ENCODE results near the gene ZNF592.

The ZNF592 gene

GRCh38 chr15:84748274-84749110 lies at the start of gene ZNF592:
ZNF592 (plus strand) TSS chr15:84748592; CDS start chr15:84782676, 34,084 bp downstream.
- H3K4me1 ChIP-seq (ENCODE audit: insufficient read depth, low read length) = peaks cover 7% of the 10 kb centered on the region
- no peaks in the 10 kb centered on the region for H3K9me3 ChIP-seq (ENCODE audit: low read length)
- no peaks in the 10 kb centered on the region for H3K36me3 ChIP-seq (ENCODE audit: insufficient read depth, low read length)
- no peaks in the 10 kb centered on the region for H3K27me3 ChIP-seq (ENCODE audit: insufficient read depth, low read length)
- peak within 1 kb of the TSS; percentile 83 for H3K4me3 ChIP-seq (ENCODE audit: low read length)
- peak within 1 kb of the TSS; percentile 76 for H2AFZ ChIP-seq (ENCODE audit: low read depth, low read length)

- Histone ChIP-seq H3K9me3 (ENCODE audit: low read length) (peaks cover 2% of the 10 kb centered on the region), H3K4me3 (ENCODE audit: low read length) (no peak overlapping the region), H2AFZ (ENCODE audit: low read depth, low read length) (no peak overlapping the region), H3K36me3 (ENCODE audit: insufficient read depth, low read length) (peaks cover 5% of the 10 kb centered on the region), H3K4me1 (ENCODE audit: insufficient read depth, low read length) (no peaks in the 10 kb centered on the region), H3K27me3 (ENCODE audit: insufficient read depth, low read length) (no peaks in the 10 kb centered on the region)
Observed at GRCh38 chr15:84699538-84700191, 48.7 kb upstream of the ZNF592 start.

GRCh38 chr15:84702961-84703482 lies 45.4 kb upstream of the ZNF592 start:
- peaks cover 2% of the 10 kb centered on the region for H3K9me3 ChIP-seq (ENCODE audit: low read length)
- H3K4me3 ChIP-seq (ENCODE audit: low read length) = no peak overlapping the region
- H3K27me3 ChIP-seq (ENCODE audit: insufficient read depth, low read length) = no peaks in the 10 kb centered on the region
- no peaks in the 10 kb centered on the region for H3K4me1 ChIP-seq (ENCODE audit: insufficient read depth, low read length)
- H2AFZ ChIP-seq (ENCODE audit: low read depth, low read length) = no peak overlapping the region
- peaks cover 12% of the 10 kb centered on the region for H3K36me3 ChIP-seq (ENCODE audit: insufficient read depth, low read length)

DNA sequence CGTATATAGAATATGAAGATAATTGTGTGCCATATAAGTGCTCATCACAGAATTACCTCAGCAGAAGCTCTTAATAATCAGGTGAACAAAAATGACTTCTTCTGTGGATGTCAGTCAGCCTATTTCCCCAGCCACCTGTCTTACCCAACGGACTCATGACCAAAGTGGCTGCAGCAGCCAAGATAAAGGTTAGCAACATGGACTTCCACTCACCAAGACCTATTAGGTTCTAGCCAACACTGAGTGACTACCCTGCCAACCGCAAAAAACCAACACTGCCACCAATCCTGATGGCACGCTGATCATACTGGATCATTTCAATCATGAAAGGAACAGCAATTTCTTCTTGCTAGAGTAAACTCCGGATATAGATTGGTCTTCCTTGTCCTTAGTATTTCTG lies 44.6 kb upstream of the ZNF592 start:
- Histone ChIP-seq H3K4me1 (ENCODE audit: insufficient read depth, low read length) (no peaks in the 10 kb centered on the region), H3K9me3 (ENCODE audit: low read length) (peaks cover 2% of the 10 kb centered on the region), H3K27me3 (ENCODE audit: insufficient read depth, low read length) (no peaks in the 10 kb centered on the region), H3K4me3 (ENCODE audit: low read length) (no peak overlapping the region), H2AFZ (ENCODE audit: low read depth, low read length) (no peak overlapping the region), H3K36me3 (ENCODE audit: insufficient read depth, low read length) (peaks cover 16% of the 10 kb centered on the region)

DNA sequence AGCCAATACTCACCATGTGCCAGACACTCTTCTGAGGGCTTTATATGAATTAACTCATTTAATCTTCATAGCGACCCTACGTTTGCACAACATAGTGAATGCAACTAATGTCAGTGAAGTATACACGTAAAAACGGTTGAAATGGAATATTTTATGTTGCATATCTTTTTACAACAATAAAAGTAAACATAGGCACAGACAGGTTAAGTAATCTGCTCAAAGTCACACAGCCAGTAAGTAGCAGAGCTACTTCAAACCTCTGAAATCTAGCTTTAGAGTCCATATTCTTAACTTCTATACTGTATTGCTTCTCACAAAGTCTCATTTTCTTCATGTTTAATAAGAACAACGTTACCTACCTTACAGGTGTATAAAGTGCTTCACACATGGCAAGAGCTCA lies 34.0 kb upstream of the ZNF592 start:
- Histone ChIP-seq H3K4me3 (ENCODE audit: low read length) (peak overlapping the region; percentile 89), H3K4me1 (ENCODE audit: insufficient read depth, low read length) (peaks cover 18% of the 10 kb centered on the region), H2AFZ (ENCODE audit: low read depth, low read length) (no peak overlapping the region)

GRCh38 chr15:84714821-84715220 lies 33.6 kb upstream of the ZNF592 start:
- Histone ChIP-seq H3K36me3 (ENCODE audit: insufficient read depth, low read length) (peaks cover 17% of the 10 kb centered on the region), H2AFZ (ENCODE audit: low read depth, low read length) (no peak overlapping the region), H3K9me3 (ENCODE audit: low read length) (no peaks in the 10 kb centered on the region), H3K4me1 (ENCODE audit: insufficient read depth, low read length) (peaks cover 18% of the 10 kb centered on the region), H3K4me3 (ENCODE audit: low read length) (peak overlapping the region; percentile 89), H3K27me3 (ENCODE audit: insufficient read depth, low read length) (no peaks in the 10 kb centered on the region)

More for the DNA sequence above, 34.0 kb upstream of the ZNF592 start:
- peaks cover 18% of the 10 kb centered on the region for H3K36me3 ChIP-seq (ENCODE audit: insufficient read depth, low read length)
- no peaks in the 10 kb centered on the region for H3K9me3 ChIP-seq (ENCODE audit: low read length)
- H3K27me3 ChIP-seq (ENCODE audit: insufficient read depth, low read length) = no peaks in the 10 kb centered on the region

DNA sequence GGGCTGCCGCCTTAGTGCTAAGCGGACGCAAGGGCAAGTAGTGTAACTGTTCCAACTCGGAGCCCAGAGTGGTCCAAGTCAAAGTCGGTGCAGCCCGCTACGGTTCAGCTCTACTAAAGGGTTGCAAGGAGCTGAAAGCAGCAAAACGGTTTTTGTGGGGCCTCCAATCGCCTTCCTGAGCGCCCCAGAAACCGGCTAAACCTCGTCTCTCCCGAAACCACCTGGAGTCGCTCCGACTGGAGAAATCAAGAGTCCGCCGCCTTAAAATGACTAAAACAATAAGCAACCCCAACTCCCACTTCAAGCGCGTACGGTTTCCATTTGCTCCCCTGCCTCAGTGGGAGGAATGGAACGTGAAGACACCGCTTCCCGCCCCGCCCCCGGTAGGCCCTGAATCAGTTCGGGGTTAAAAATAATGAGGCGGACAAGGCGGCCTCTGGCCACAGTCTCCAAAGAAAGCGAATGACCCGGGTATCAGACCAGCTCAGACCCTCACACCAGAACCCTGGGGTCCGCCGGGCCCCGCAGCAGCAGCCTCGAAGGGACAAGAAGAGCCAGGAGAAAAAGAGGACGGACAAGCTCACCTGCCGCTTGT lies 32.9 kb upstream of the ZNF592 start:
- no peaks in the 10 kb centered on the region for H3K9me3 ChIP-seq (ENCODE audit: low read length)
- peak overlapping the region; percentile 89 for H3K4me3 ChIP-seq (ENCODE audit: low read length)
- H3K4me1 ChIP-seq (ENCODE audit: insufficient read depth, low read length) = peaks cover 18% of the 10 kb centered on the region
- H3K36me3 ChIP-seq (ENCODE audit: insufficient read depth, low read length) = peaks cover 13% of the 10 kb centered on the region
- no peaks in the 10 kb centered on the region for H3K27me3 ChIP-seq (ENCODE audit: insufficient read depth, low read length)
- H2AFZ ChIP-seq (ENCODE audit: low read depth, low read length) = peak overlapping the region; percentile 56

DNA sequence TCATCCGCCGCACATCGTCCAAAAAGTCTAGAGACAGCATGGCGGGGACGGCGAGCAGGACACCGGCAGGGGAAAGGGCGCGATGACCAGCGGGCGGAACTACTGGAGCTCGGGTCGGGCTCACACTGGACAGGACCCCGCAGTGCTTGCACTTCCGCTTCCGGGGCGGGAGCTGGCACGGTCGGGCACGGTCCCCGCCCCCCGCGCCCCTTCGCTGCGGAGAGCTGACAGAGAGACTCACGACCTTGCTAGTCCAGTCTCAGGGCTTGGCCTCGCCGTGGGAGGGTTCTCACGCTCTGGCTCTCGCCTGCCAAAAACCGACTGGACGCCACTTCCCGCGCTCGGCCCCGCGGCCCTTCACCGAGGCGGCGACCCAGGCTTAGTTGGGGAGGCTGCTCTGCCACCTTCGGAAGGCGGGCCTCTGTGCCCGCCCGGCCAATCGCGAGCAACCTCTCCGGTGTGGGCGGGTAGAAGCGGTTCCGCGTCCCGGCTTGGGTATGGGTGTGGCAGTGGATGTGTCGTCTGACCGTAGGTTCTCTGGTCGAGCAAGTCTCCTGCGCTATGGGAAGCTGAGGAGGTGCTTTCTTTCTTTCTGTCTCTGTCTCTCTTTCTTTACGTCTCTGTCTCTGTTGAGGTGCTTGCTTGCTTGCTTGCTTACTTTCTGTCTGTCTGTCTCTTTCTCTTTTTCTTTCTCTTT lies 32.2 kb upstream of the ZNF592 start, which contains the start of gene SEC11A:
SEC11A (minus strand) TSS at position 104 of the 697 bp plus-strand sequence; CDS start at position 40, 64 bp downstream.
- H3K4me1 ChIP-seq (ENCODE audit: insufficient read depth, low read length) = peaks cover 18% of the 10 kb centered on the region
- H3K4me3 ChIP-seq (ENCODE audit: low read length) = peak within 1 kb of the TSS; percentile 89
- no peaks in the 10 kb centered on the region for H3K9me3 ChIP-seq (ENCODE audit: low read length)
- H2AFZ ChIP-seq (ENCODE audit: low read depth, low read length) = peak within 1 kb of the TSS; percentile 56
- peaks cover 7% of the 10 kb centered on the region for H3K36me3 ChIP-seq (ENCODE audit: insufficient read depth, low read length)
- H3K27me3 ChIP-seq (ENCODE audit: insufficient read depth, low read length) = no peaks in the 10 kb centered on the region

DNA sequence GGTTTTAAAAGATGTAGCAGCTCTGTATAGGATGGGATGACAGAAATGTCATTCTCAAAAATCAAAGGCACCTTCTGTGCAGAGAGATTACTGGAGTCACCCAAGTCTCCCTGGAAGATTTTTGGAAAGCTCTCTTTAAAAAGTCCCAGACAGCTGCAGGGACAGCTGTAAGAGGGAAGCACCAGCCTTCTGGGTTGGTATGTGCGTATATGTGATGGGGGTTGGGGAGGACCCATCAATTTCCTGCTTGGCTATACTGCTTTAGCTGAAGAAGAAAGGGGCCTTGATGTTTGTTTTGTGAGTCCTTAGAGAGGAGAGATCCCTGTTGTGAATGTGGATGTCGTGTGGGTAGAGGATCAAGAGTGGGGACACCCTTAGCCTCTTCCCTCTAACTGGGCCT lies 27.0 kb upstream of the ZNF592 start:
- H3K27me3 ChIP-seq (ENCODE audit: insufficient read depth, low read length) = no peaks in the 10 kb centered on the region
- H3K36me3 ChIP-seq (ENCODE audit: insufficient read depth, low read length) = no peaks in the 10 kb centered on the region
- H3K4me3 ChIP-seq (ENCODE audit: low read length) = no peak overlapping the region
- no peak overlapping the region for H2AFZ ChIP-seq (ENCODE audit: low read depth, low read length)
- no peaks in the 10 kb centered on the region for H3K9me3 ChIP-seq (ENCODE audit: low read length)
- peaks cover 4% of the 10 kb centered on the region for H3K4me1 ChIP-seq (ENCODE audit: insufficient read depth, low read length)

- Histone ChIP-seq H2AFZ (ENCODE audit: low read depth, low read length) (no peak overlapping the region), H3K4me1 (ENCODE audit: insufficient read depth, low read length) (no peaks in the 10 kb centered on the region), H3K4me3 (ENCODE audit: low read length) (no peak overlapping the region), H3K27me3 (ENCODE audit: insufficient read depth, low read length) (no peaks in the 10 kb centered on the region), H3K9me3 (ENCODE audit: low read length) (no peaks in the 10 kb centered on the region), H3K36me3 (ENCODE audit: insufficient read depth, low read length) (no peaks in the 10 kb centered on the region)
Observed at GRCh38 chr15:84722628-84723027, 25.8 kb upstream of the ZNF592 start.

- Histone ChIP-seq H2AFZ (ENCODE audit: low read depth, low read length) (no peak overlapping the region), H3K4me1 (ENCODE audit: insufficient read depth, low read length) (no peaks in the 10 kb centered on the region), H3K36me3 (ENCODE audit: insufficient read depth, low read length) (no peaks in the 10 kb centered on the region), H3K27me3 (ENCODE audit: insufficient read depth, low read length) (no peaks in the 10 kb centered on the region), H3K9me3 (ENCODE audit: low read length) (no peaks in the 10 kb centered on the region), H3K4me3 (ENCODE audit: low read length) (no peak overlapping the region)
Observed at GRCh38 chr15:84725001-84725491, 23.3 kb upstream of the ZNF592 start.

GRCh38 chr15:84727429-84727828 lies 21.0 kb upstream of the ZNF592 start:
- Histone ChIP-seq H3K27me3 (ENCODE audit: insufficient read depth, low read length) (no peaks in the 10 kb centered on the region), H3K4me3 (ENCODE audit: low read length) (no peak overlapping the region), H3K36me3 (ENCODE audit: insufficient read depth, low read length) (no peaks in the 10 kb centered on the region), H3K9me3 (ENCODE audit: low read length) (no peaks in the 10 kb centered on the region), H2AFZ (ENCODE audit: low read depth, low read length) (no peak overlapping the region), H3K4me1 (ENCODE audit: insufficient read depth, low read length) (no peaks in the 10 kb centered on the region)
